HG02798 (cell line): ENCODE data around the gene ZNF324B.
"Not testable (repeated sequence)": the region's sequence is repeated elsewhere in the genome, so short reads cannot be mapped to it uniquely, and the experiment has no call there.

ENCODE experiments used
- ATAC-seq: cut with Tn5 transposase; IDR thresholded peaks from one replicate; pipeline ENCODE4 v1.9.1; 2021; ENCODE audit warnings: mild to moderate bottlenecking; ENCODE audit not compliant: unreplicated experiment, poor library complexity

The ZNF324B gene

GRCh38 chr19:58451358-58452101 is at the start of gene ZNF324B:
TSS of gene ZNF324B (plus strand) at chr19:58451622. CDS start at chr19:58453702, 2,080 bp downstream.
- peak; percentile 97 for ATAC-seq

- no peak for ATAC-seq
Observed at GRCh38 chr19:58401840-58402421, 49.5 kb upstream of the ZNF324B start.

GRCh38 chr19:58403920-58404478 is 47.4 kb upstream of the ZNF324B start:
- not testable (repeated sequence) for ATAC-seq

GRCh38 chr19:58406818-58407657 is 44.4 kb upstream of the ZNF324B start:
- no peak for ATAC-seq

- no peak for ATAC-seq
Observed at GRCh38 chr19:58407658-58408151, 43.7 kb upstream of the ZNF324B start.

GRCh38 chr19:58408152-58409009 is 43.0 kb upstream of the ZNF324B start, which contains the start of gene ZNF584:
TSS of gene ZNF584 (plus strand) at chr19:58408649. CDS start at chr19:58409148, 499 bp downstream.
- peak; percentile 97 for ATAC-seq

GRCh38 chr19:58409010-58409790 is 42.2 kb upstream of the ZNF324B start:
- peak; percentile 4 for ATAC-seq

- ATAC-seq: no peak
Observed at GRCh38 chr19:58416604-58417003, 34.8 kb upstream of the ZNF324B start.

- no peak for ATAC-seq
Observed at GRCh38 chr19:58417071-58417470, 34.4 kb upstream of the ZNF324B start.

- ATAC-seq: no peak
Observed at GRCh38 chr19:58428617-58429016, 22.8 kb upstream of the ZNF324B start.

GRCh38 chr19:58429745-58430144 is 21.7 kb upstream of the ZNF324B start:
- ATAC-seq: no peak

- ATAC-seq: no peak
Observed at GRCh38 chr19:58434217-58434616, 17.2 kb upstream of the ZNF324B start.

GRCh38 chr19:58439576-58440554 is 11.6 kb upstream of the ZNF324B start, which contains the start of gene ZNF132:
TSS of gene ZNF132 (minus strand) at chr19:58440153. CDS start at chr19:58439821, 332 bp downstream.
- ATAC-seq: peak; percentile 96

- ATAC-seq: no peak
Observed at GRCh38 chr19:58440556-58440955, 10.9 kb upstream of the ZNF324B start.

- not testable (repeated sequence) for ATAC-seq
Observed at GRCh38 chr19:58442986-58443385, 8.4 kb upstream of the ZNF324B start.

- not testable (repeated sequence) for ATAC-seq
Observed at GRCh38 chr19:58448860-58449259, 2.6 kb upstream of the ZNF324B start.

GRCh38 chr19:58449980-58450379 is 1.4 kb upstream of the ZNF324B start:
- ATAC-seq: not testable (repeated sequence)
